ENCODE data around the gene MMP11.

MMP11 gene

GRCh38 chr22:23769321-23769965 lies 3.2 kb upstream of the MMP11 start:
- no peak overlapping the region for H3K4me3 ChIP-seq (ENCODE audit: low read depth, low read length)

GRCh38 chr22:23772315-23772648 lies 367 bp upstream of the MMP11 start:
- peak overlapping the region; percentile 48 for H3K4me3 ChIP-seq (ENCODE audit: low read depth, low read length)
- TF ChIP-seq CTCF (IDR thresholded peaks at IDR 0.05; ENCODE audit: low read depth, low read length) = no peak

More at GRCh38 chr22:23769321-23769965, 3.2 kb upstream of the MMP11 start:
- no peak for TF ChIP-seq CTCF (IDR thresholded peaks at IDR 0.05; ENCODE audit: low read depth, low read length)

GRCh38 chr22:23773483-23774113 lies 949 bp downstream of the MMP11 start:
- peak overlapping the region; percentile 53 for H3K4me3 ChIP-seq (ENCODE audit: low read depth, low read length)
- TF ChIP-seq CTCF (IDR thresholded peaks at IDR 0.05; ENCODE audit: low read depth, low read length) = no peak

- no peak for TF ChIP-seq CTCF (IDR thresholded peaks at IDR 0.05; ENCODE audit: low read depth, low read length)
Observed at GRCh38 chr22:23774114-23774921, 1.7 kb downstream of the MMP11 start.

GRCh38 chr22:23774922-23775436 lies 2.3 kb downstream of the MMP11 start:
- no peak for TF ChIP-seq CTCF (IDR thresholded peaks at IDR 0.05; ENCODE audit: low read depth, low read length)
- no peak overlapping the region for H3K4me3 ChIP-seq (ENCODE audit: low read depth, low read length)

More at GRCh38 chr22:23774114-23774921, 1.7 kb downstream of the MMP11 start:
- no peak overlapping the region for H3K4me3 ChIP-seq (ENCODE audit: low read depth, low read length)

GRCh38 chr22:23775779-23776375 lies 3.2 kb downstream of the MMP11 start:
- H3K4me3 ChIP-seq (ENCODE audit: low read depth, low read length) = no peak overlapping the region
- TF ChIP-seq CTCF (IDR thresholded peaks at IDR 0.05; ENCODE audit: low read depth, low read length) = no peak

All from WI38 (cell line).